CD4-positive, alpha-beta T cell treated with Interleukin-17A for 4 hours (primary cell): ENCODE measurements around the gene GNAT2.
"Not testable (repeated sequence)": the region's sequence is repeated elsewhere in the genome, so short reads cannot be mapped to it uniquely, and the experiment has no call there.

Source experiments
- DNase-seq: peaks from one replicate; pipeline ENCODE4 v3.0.0-alpha.2; 2020; ENCODE audit warnings: mixed read lengths

Gene GNAT2

DNA sequence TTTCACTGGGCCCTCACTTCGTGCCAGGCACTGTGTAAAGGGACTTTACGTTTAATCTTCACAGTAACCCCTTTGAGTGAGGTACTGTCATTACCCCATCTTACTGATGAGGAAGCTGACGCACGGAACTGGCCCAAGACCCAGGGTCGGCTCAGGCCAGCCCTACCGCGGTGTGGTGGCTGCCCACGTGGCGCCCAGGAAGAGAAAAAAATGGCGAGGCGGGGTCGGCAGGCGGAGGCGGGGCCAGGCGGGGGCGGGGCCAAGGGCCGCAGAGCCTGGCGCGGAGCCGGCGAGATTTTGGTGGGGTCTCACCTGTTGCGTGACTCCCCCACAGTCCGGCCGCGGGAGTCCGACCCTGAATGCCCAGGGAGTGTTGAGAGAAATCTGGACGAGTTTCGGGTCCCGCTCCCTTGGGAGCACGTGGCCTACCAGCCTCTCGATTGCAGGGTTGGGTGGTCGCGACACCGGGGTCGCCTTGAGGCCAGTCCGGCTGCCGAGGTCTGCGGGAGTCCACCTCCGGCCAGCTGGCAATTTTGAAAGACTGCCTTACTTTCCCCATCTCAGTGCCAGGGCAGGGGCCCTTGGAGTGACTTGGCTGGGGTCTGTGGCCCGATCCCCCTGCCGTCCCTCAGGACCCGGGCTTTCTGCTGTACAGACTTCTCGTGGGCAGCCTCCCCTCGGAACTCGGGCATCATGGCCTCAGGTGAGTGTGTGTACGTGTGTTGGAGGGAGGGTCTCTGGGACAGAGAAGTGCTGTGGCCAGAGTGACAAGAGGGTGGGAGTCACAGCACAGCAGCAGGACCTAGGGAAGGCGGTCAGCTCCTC is at the start of gene GNAT2, which contains the start of gene AMPD2:
Gene GNAT2 (minus strand): TSS at position 41 of the 825 bp plus-strand sequence. CDS start 6,746 bp downstream, outside the sequence.
Gene AMPD2 (plus strand): TSS at position 262 of the 825 bp plus-strand sequence. CDS start 1,339 bp downstream, outside the sequence.
- DNase-seq = peak; percentile 78

DNA sequence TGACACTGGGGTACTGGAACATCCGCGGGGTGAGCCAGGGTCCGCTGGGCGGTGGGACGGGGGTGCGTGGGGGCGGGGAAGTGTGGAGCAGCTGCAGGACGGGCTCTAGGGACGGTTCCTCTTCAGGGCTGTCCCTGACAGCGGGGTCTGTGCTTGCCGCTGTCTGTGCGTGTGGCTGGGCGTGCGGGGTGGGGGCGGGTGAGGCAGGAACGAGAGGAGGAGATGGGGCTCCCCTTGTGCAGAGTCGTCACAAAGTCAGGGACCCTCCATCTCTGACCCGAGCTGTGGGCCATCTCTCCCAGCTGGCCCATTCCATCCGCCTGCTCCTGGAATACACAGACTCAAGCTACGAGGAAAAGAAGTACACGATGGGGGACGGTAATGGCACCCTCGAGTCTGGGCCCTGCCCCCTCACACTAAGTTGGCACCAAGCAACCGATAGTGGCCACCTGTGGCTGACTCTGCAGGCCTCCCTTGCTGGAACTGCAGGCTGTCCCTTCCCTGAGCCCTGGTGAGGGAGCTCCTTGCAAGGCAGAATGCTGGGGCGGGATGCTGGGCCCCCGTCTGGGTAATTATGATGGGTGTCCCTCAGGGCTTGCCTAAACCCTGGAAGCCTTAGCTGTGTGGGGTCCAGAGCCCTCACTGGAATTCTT is 48.8 kb upstream of the GNAT2 start:
- no peak for DNase-seq

DNA sequence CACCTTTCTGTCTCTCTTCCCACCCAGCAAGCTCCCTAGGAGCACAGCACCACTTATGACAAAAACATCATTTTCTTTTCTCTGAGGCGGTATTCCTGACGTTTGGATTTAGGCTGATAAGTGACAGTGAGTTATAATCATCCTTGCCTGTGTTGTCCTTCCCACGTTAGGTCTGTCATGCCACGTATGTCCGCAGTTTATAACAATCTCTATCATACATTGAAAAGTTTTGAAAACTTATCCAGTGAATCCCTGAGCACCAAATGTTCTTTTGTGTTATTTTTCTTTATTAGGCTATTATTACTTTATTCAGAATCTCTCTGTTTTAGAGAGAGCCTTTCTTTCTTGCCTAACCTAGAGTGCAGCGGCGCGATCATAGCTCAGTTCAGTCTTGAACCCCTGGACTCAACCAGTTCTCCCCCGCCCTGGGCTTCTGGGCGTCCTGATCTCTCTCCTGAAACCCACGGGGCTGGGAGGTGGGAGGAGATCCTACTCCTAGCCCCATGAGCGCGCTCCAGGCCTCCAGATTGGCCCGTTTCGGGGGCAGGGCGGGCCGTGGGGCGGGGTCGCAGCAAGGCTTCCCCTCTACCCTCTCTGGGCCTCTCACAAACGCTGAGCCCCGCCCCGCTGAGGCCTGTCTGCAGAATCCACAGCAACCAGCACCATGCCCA is 48.2 kb upstream of the GNAT2 start, which contains the start of gene GSTM2:
Gene GSTM2 (plus strand): TSS at position 606 of the 671 bp plus-strand sequence. CDS start 59 bp downstream, at position 665.
- peak; percentile 94 for DNase-seq

DNA sequence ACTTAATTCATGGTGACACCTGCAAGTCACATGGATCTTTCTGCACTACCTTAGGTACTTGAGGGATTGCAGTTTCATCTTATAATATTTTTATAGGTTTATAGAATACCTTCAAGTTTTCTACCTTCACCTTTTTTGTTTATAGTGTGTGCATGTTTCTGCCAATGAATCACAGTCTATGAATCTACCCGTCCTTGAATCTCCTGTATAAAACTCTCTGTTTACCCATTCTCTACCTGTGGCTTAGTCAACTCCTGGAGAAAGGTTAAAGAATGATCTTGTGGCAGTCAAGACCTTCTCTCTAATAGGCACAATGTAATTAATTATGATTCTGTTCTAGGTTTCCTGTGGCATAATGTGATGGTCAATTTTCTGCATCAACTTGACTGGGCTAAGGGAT is 45.3 kb upstream of the GNAT2 start:
- no peak for DNase-seq

DNA sequence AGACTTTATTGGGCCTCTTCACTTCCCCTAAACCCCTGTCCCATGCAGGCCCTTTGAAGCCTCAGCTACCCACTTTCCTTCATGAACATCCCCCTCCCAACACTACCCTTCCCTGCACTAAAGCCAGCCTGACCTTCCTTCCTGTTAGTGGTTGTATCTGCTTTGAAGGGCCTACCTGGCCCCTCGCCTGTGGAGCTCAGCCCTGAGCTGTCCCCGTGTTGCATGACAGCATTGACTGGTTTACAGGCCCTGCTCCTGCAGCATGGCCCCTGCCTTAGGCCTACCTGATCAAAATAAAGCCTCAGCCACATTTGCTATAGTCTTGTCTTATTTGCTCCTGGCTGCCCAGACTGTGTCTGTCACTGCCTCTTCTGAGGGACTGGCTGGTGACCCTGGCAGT is 42.0 kb upstream of the GNAT2 start:
- DNase-seq = no peak

DNA sequence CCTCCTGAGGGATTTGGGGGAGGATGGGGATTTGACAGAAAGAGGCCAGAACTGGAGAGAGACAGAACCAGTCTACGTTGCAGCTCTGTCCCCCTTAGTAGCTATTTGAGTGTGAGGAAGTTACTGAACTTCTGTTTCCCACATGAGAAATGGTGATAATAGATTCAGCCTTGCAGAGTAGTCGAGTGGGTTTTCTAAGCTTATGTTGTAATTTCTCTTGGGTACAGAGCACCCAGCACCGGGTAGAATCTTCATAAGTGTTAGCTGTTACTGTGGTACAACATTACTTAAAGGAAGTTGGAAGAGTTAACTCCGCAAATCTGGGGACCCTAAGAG is 41.2 kb upstream of the GNAT2 start:
- not testable (repeated sequence) for DNase-seq

DNA sequence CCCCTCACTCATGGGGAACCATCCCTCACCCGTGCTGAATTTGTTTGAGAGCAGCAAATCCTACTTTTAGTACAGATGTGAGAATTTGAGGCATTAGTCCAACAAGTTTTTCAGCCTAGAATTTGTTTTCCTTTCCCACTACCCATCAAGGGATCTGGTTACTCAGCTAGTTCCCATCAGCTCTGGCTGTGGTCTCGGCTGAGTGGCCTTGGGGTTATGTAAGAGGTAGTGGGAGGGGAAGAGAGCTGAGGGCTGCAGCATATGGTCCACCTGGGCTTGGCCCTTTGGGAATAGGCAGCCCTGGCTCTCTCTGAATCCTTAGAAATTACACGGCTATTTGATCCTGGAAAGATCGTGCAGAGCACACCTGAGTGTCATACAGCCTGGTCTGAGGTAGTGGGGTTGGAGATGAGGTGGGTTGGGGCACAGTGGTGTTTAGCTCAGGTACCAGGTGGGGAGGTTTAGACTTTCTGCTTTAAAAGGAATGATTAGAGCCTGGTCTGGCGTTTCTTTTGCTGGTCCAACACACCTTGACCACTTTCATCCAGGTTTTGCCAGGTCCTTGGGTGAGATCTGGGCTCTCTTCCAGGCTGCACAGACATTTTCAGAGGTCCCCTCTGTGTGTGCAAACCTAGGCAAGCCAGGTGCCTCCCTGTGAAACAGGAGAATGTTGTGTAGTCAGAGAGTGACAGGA is 40.7 kb upstream of the GNAT2 start:
- no peak for DNase-seq

DNA sequence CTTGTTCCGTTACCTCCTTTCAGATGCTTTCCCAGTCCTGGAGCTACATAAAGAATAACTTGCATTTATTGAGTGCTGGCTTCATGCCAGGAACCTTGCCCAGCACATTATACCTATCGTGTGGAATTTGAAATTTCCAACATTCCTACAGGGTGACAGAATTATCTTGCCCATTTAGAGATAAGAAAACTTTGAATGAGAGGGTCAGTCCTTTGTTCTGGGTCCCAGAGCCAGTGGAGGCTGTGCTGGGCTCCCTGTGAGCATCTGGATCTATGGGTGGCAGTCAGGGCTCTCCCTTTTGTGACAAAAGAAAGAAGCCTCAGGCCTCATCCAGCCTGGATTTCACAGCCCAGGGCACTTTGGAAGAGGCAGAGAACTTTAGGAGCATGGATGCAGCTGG is 39.7 kb upstream of the GNAT2 start:
- DNase-seq = no peak

DNA sequence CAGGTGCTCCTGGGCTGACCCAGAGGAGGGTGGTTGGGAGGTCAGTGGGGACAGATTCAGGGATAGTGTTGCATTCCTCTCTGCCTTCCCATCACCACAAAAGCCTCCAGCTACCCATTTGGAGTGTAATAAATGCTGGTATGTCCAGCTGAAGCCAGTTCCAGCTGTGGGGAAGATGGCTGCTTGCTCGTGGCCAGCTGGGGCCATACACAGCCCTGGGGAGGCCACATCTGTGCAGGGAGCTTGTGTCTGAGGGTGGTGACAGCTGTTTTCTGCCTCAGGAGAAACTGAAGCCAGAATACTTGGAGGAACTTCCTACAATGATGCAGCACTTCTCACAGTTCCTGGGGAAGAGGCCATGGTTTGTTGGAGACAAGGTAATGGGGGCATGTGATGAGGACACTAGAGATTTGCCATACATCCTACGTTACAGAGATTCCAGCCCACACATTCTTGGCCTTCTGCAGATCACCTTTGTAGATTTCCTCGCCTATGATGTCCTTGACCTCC is 39.2 kb upstream of the GNAT2 start:
- DNase-seq = no peak

DNA sequence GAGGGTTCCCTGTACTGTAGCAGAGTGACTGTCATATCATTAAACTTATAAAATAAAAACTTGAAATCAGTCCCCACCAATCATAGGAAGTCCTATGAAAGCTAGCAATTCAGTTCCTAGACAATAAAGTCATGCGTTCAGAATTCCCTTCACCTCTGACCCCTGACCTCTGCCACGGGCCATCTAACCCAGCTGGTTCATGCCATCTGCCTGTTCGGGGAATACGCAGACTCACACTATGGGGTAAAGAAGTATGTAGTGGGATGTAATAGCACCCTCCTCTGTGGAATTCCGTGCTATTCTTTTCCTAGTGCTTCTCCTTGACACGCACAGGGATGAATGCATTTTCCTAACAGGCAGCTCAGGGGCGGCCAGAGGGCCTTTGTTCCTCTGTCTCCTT is 38.6 kb upstream of the GNAT2 start:
- no peak for DNase-seq

DNA sequence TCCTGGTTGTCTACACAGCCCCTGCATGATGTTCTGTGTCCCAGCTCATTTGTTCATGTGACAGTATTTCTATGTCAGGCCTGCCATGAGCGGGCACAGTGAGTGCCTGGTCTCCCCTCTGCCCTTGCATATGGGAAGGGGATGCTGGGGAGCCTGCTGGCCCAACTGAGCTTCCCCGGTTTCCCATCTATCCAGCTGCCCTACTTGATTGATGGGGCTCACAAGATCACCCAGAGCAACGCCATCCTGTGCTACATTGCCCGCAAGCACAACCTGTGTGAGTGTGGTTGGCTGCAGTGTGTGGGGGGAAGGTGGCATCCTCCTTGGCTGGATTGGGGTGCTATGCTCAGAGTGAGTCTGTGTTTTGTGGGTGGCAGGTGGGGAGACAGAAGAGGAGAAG is 38.0 kb upstream of the GNAT2 start:
- no peak for DNase-seq

DNA sequence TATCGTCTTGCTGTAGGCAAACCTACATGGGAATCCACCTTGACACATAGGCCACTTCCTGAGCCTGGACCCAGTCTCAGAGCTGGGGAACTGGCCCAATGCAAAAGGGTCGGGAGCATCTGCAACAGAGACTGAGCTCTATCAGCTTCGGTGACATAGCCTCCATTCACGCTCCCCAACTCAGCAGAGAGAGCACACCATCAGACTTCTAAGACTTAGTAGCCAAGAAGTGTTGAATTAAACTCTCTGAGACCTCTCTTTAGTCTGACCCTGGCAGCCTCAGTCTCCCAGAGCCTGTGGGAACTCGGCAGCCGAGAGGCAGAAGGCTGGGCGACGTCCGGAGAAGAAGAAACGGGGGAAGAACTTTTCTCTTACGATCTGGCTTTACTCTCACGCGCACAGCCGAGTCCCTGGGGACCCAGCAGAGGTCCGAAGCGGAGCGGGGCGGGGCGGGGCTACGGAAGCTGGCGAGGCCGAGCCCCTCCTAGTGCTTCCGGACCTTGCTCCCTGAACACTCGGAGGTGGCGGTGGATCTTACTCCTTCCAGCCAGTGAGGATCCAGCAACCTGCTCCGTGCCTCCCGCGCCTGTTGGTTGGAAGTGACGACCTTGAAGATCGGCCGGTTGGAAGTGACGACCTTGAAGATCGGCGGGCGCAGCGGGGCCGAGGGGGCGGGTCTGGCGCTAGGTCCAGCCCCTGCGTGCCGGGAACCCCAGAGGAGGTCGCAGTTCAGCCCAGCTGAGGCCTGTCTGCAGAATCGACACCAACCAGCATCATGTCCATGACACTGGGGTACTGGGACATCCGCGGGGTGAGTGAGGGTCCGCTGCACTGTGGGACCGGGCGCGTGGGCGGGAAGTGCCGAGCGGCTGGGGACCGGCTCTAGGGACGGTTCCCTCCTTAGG is 36.5 kb upstream of the GNAT2 start, which contains the start of gene GSTM4:
Gene GSTM4 (plus strand): TSS at position 485 of the 905 bp plus-strand sequence. CDS start 291 bp downstream, at position 776.
- DNase-seq = peak; percentile 78

DNA sequence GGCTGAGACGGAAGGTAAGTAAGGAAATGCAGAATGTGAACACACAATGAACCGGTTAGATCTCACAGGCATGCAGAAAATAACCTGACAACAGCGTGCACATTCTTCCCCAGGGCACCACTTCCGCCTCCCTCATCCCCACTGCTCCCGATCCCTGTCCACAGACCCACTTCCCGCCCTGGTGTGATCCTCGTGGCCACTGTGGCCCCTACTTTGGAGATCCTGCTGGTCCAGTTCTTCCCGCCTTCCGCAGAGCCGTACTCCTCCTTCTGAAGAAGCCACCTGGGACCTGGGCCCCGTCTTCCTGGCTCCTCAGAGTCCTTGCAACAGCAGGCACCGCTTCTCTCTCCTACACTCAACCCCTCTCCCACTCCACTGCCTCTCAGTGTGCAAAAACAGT is 35.1 kb upstream of the GNAT2 start:
- no peak for DNase-seq

DNA sequence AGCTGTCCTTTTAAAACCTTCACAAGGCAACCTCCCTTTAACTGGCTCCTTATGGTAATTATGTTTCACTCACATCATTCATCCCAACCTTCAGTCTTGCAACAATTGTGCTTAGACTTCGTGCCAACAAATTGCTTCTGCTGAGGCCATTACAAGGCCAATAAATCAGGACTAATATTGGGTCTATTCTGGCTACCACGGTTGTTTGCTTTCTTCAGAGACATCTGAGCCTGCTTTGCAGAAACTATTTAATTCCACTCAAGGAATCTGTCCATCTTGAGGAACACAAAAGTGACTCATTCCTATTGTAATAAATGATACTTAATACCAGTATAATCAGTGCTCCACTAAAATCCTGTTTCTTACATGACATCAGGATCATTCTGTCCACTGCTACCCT is 33.9 kb upstream of the GNAT2 start:
- DNase-seq = no peak

DNA sequence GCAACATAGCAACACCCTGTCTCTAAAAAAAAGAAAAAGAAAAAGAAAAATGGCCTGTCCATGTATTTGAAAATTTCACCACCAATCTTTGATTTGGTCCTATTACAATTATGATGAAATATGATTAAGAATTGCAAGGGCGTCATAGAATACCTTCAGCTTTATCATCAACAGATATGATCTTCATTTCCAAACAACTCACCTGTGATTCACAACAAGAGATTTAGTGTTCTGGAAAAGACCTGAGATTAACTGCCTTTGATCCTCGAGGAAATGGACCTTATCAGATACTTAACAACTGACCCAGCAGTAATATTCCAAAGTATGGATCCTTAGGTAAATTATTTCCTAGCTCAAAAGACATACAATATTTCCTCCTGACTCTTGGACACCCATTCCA is 33.0 kb upstream of the GNAT2 start:
- no peak for DNase-seq

DNA sequence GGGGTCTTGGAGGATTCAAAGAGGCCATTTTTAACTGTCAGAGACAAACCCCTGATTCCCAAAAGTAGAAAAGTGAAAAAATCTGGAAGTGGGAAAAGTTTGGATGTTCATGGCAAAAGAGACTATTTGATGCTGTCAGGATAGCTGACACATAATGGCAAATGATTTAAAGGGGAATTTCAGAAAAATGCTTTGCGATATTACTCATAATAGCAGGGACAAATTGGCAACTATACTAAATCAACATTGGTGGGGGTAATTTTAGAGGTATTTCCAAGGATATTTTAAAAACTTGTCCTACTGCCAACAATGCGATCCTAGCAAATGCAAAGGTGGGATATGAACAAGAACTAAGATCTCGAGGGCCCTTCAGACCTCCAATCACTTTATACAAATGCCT is 31.2 kb upstream of the GNAT2 start:
- DNase-seq = no peak

DNA sequence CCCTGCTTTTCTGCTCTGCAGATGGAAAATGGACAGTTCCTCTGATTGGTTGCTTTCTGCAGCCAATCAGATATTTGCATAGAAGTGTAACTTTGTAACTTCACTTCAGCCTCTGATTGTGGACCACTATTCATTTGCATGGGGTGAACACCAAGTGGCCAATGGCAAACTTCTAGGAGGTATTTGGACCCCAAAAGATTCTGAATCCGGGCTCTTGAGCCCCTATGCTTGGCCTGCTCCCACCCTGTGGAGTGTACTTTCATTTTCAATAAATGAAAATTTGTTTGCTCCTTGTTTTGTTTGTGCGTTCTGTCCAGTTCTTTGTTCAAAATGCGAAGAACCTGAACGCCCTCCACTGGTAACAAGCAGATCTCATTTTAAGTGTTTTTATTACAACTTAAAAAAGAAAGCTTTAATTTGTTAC is 30.1 kb upstream of the GNAT2 start:
- no peak for DNase-seq

DNA sequence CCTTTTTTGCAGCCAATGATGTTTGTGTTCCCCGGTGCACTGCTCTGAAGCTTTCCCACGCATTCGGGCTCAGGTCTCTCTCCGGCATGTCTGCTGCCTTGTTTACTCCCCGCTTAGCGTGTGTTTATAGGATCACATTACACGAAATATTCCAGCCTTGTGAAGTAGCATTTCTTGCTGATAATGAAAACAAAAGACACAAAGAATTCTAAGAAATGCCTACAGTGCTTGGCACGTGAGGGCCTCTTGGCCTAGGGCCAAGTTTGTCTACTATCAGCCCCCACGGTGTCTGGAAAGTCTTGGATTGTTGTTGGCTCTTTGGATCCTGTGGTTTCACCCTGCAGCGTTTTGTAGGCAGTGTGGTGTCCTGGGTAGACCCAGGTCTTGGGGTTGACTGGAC is 25.3 kb upstream of the GNAT2 start:
- no peak for DNase-seq

DNA sequence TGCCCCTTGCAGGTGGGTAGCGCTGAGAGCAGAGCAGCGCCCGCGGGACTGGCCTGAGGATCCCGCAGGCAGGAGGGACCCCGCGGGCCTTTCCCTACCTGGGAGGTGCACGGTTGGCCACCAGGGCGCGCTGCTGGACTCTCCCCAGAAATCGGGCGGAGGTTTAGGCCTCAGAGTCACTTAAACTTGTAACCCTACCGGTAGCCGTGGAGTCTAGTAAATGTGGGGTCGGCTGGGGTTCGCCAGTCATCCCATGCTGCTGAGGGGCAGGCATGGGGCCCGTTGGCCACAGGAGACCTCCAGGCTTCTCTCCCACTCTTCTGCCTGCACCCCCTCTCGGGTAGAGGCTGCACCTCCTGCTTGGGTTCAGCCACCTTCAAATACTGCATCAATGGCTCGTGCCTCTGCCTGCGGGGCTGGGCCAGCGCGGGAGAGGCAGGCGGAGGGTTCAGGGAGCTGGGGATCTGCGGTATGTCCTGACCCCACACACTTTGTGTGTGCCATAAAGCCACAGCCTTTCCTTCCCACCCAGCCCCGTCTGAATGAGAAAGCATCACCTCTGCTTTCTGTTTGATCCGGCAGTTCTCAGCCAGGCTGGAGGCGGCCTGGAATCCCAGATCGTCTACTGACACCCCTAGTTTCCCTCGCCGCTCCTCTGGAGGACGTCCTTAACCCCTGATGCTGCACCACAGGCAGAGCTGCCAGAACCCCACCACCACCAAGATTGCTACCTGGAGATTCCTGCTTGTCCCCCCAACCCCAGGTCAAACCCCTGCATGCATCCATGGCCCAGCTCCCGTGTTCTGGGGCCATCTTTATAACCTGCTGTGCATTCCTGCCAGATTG is 24.2 kb upstream of the GNAT2 start:
- DNase-seq = peak; percentile 90

DNA sequence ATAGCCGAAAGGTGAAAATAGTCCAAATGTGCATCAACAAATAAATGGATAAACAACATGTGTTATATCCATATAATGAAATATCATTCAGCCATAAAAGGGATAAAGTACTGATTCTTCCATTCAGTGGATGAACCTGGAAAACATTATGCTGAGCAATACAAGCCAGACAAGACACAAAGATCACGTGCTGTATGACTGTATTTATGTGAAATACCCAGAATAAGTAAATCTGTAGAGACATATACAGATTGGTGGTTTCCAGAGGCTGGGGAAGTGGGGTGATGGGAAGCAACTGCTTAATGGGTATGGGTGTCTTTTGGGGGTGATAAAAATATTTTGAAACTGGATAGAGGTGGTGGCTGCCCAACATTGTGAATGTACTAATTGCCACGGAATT is 23.2 kb upstream of the GNAT2 start:
- DNase-seq = no peak

DNA sequence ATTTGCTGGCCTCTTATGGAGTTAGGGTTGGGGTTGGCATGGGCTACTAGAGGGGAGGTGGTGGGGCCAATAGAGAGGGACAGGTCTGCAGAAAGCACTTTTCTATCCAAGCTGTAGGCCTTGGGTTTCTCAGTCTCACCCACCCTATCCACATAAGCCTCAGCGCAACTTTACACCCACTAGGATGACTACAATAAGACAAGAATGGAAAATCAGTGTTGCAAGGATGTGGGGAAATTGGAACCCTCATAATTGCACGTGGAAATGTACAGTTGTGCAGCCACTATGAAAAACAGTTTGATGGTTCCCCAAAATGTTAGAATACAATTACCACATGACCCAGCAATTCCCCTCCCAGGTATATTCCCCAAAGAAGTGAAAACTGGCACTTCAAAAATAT is 22.4 kb upstream of the GNAT2 start:
- no peak for DNase-seq
